Heart left ventricle (tissue), 13 donors: Measurements from ENCODE around the gene LARP7.

Experiments used
- CTCF ChIP-seq, 12 donors: fragments of 200-600 bp; sonication (generic) in 4 of 12; IDR thresholded peaks; one replicate each; pipeline versions ENCODE4 v1.5.0 to v1.8.0; 2018 to 2022; ENCODE audit warnings: antibody characterized with exemption in 12 of 12, mild to moderate bottlenecking in 5 of 12
- POLR2A ChIP-seq, 2 donors: fragments of 450-650 bp; IDR thresholded peaks; one replicate each; pipeline ENCODE4 v1.6.1; 2017; ENCODE audit warnings: antibody characterized with exemption in 2 of 2, mild to moderate bottlenecking in 2 of 2, moderate library complexity in 2 of 2
- donor health status: ischemic (EF 13 %, LVEDD 7.1; RV severe dilation, severe dysfunction).
- donor health status: DM: no; HTN: yes; CAD: no.
- donor health status: DM: no; HTN: no; CAD: no.
- donor health status: ischemic (EF 25% LVEDD 6.9; RV normal size, moderate dysfunction).
- donor health status: ischemic (EF 25% LVEDD 5.7; RV mildly dilated, moderate dysfunction).
- donor health status: ischemic (EF 35%, LVEDD 5.7; RV mildly dilated, moderate dysfunction).
- donor health status: nonischemic (EF 11% LVEDD 7.7; RV severe dilation, severe dysfunction).
- donor health status: DM: yes; HTN: yes; CAD: no.
- donor health status: PGD.
- donor health status: ischemic (EF 29% LVEDD 5.4; RV normal size, mild dysfunction).
- donor health status: nonischemic (EF 23%, LVEDD 6.1; RV moderate dilation, normal function).

GRCh38 chr4:112591593-112591992 is 45.4 kb upstream of the LARP7 start:
- TF ChIP-seq CTCF (IDR thresholded peaks at IDR 0.05) (no peak), POLR2A (IDR thresholded peaks at IDR 0.05) (no peak)
